ENCODE results near the gene VCL. TPM values are rescaled to one million over a fixed set of nuclear protein-coding genes. Genes with fewer than 3 reads are reported as not detected.

Gene VCL
- 74.6 TPM for total RNA-seq

- peak; percentile 97 to 99 for DNase-seq (ENCODE audit: extremely low spot score in 2 of 2)
- Histone ChIP-seq H3K27ac (peak within 1 kb of the TSS; percentile 90), H3K9me3 (no peaks in the 10 kb centered on the region), H3K4me1 (peaks cover 44% of the 10 kb centered on the region), H3K36me3 (no peaks in the 10 kb centered on the region), H3K4me3 (peak within 1 kb of the TSS; percentile 61 to 88), H3K27me3 (no peaks in the 10 kb centered on the region)
- peak; percentile 94 to 100 for TF ChIP-seq POLR2AphosphoS5 (IDR thresholded peaks at IDR 0.05; ENCODE audit: insufficient read depth in 1 of 2, low read depth in 1 of 2)
- peak in 1 of 2 donors; percentile 99 for TF ChIP-seq POLR2A (IDR thresholded peaks at IDR 0.05)
- TF ChIP-seq, protein P1, sequence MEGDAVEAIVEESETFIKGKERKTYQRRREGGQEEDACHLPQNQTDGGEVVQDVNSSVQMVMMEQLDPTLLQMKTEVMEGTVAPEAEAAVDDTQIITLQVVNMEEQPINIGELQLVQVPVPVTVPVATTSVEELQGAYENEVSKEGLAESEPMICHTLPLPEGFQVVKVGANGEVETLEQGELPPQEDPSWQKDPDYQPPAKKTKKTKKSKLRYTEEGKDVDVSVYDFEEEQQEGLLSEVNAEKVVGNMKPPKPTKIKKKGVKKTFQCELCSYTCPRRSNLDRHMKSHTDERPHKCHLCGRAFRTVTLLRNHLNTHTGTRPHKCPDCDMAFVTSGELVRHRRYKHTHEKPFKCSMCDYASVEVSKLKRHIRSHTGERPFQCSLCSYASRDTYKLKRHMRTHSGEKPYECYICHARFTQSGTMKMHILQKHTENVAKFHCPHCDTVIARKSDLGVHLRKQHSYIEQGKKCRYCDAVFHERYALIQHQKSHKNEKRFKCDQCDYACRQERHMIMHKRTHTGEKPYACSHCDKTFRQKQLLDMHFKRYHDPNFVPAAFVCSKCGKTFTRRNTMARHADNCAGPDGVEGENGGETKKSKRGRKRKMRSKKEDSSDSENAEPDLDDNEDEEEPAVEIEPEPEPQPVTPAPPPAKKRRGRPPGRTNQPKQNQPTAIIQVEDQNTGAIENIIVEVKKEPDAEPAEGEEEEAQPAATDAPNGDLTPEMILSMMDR (IDR thresholded peaks at IDR 0.05) = peak in 2 of 3 experiments; percentile 11 to 14
- intact Hi-C loops (cut with DNase I) = no loop called here
These were observed at the start of gene VCL for GRCh38 chr10:73997787-73998622. TSS of gene VCL (plus strand) at chr10:73998116. CDS start at chr10:73998208, 92 bp downstream.

GRCh38 chr10:73948947-73949633, 48.8 kb upstream of the VCL start:
- H3K27me3 ChIP-seq = no peaks in the 10 kb centered on the region
- H3K27ac ChIP-seq = no peak overlapping the region
- H3K4me1 ChIP-seq = no peaks in the 10 kb centered on the region
- no peak for DNase-seq (ENCODE audit: extremely low spot score in 2 of 2)
- intact Hi-C loops (cut with DNase I) = no loop called here
- H3K4me3 ChIP-seq = no peak overlapping the region
- no peak for TF ChIP-seq POLR2AphosphoS5 (IDR thresholded peaks at IDR 0.05; ENCODE audit: insufficient read depth in 1 of 2, low read depth in 1 of 2)
- TF ChIP-seq, protein P1 (IDR thresholded peaks at IDR 0.05) = no peak
- TF ChIP-seq POLR2A (IDR thresholded peaks at IDR 0.05) = no peak
- H3K36me3 ChIP-seq = no peaks in the 10 kb centered on the region
- H3K9me3 ChIP-seq = no peaks in the 10 kb centered on the region

- H3K36me3 ChIP-seq = no peaks in the 10 kb centered on the region
- H3K4me3 ChIP-seq = no peak overlapping the region
- intact Hi-C loops (cut with DNase I) = no loop called here
- DNase-seq (ENCODE audit: extremely low spot score in 2 of 2) = no peak
- no peaks in the 10 kb centered on the region for H3K27me3 ChIP-seq
- TF ChIP-seq, protein P1 (IDR thresholded peaks at IDR 0.05) = no peak
- TF ChIP-seq POLR2AphosphoS5 (IDR thresholded peaks at IDR 0.05; ENCODE audit: insufficient read depth in 1 of 2, low read depth in 1 of 2) = no peak
- no peak for TF ChIP-seq POLR2A (IDR thresholded peaks at IDR 0.05)
- H3K4me1 ChIP-seq = no peaks in the 10 kb centered on the region
- no peaks in the 10 kb centered on the region for H3K9me3 ChIP-seq
- H3K27ac ChIP-seq = no peak overlapping the region
These were observed 47.6 kb upstream of the VCL start for GRCh38 chr10:73950155-73950948.

DNA sequence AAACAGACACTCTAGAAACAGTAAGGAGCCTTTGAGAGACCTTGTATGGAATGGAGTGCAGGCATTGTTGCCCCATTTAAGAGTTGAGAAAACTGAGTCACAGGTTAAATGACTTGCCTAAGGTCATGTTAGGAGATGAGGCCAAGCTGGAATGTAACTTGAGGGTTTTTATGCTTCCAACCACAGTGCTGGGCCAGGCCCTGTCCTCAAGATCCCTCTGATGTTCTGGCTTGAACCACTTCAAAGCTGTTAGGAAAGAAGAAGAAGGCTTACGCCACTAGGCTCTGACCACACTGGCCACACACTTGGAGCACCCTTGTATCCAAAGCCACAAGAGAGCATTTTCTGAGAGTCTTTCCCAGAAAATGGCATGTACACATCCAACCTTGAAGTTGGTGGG, 44.3 kb upstream of the VCL start:
- H3K27me3 ChIP-seq = no peaks in the 10 kb centered on the region
- TF ChIP-seq, protein P1 (IDR thresholded peaks at IDR 0.05) = no peak
- TF ChIP-seq POLR2A (IDR thresholded peaks at IDR 0.05) = no peak
- H3K27ac ChIP-seq = no peak overlapping the region
- intact Hi-C loops (cut with DNase I) = no loop called here
- H3K36me3 ChIP-seq = no peaks in the 10 kb centered on the region
- DNase-seq (ENCODE audit: extremely low spot score in 2 of 2) = no peak
- peaks cover 12% of the 10 kb centered on the region for H3K4me1 ChIP-seq
- no peak overlapping the region for H3K4me3 ChIP-seq
- H3K9me3 ChIP-seq = no peaks in the 10 kb centered on the region

Data from vagina (tissue), 2 donors.